CD4-positive, alpha-beta memory T cell (primary cell): ENCODE results near the gene ALDH3A2. TPM values are rescaled to one million over a fixed set of nuclear protein-coding genes. Genes with fewer than 3 reads are reported as not detected.
A peak's percentile ranks its signal among the peaks of the same experiment; 100 is the strongest.

Experiments used
- CTCF ChIA-PET: fragments of 350-600 bp; sonication (Branson Sonifier 250); formaldehyde crosslinking; loops from one replicate; lab custom pipeline; 2021; ENCODE audit warnings: inconsistent platforms; ENCODE audit not compliant: partially characterized antibody; lab: Charles Lee
- POLR2A ChIA-PET: fragments of 350-600 bp; sonication (Branson Sonifier 250); formaldehyde crosslinking; loops from one replicate; lab custom pipeline; 2021; ENCODE audit not compliant: partially characterized antibody; lab: Charles Lee
- DNase-seq, 5 donors: peaks; one replicate each; pipeline versions ENCODE4 v3.0.0 to v3.0.0-alpha.2; 2020 to 2022; ENCODE audit warnings: mixed read lengths in 1 of 5
- H3K27ac ChIP-seq: one replicate; pipeline ENCODE4 v1.7.0; 2013; ENCODE audit warnings: low read depth, low read length
- H3K27me3 ChIP-seq: 2 replicates; pipeline ENCODE4 v1.7.0; 2013; ENCODE audit warnings: mild to moderate bottlenecking, low read length, moderate library complexity; ENCODE audit not compliant: insufficient read depth
- H3K36me3 ChIP-seq: 2 replicates; pipeline ENCODE4 v1.7.0; 2013; ENCODE audit warnings: mild to moderate bottlenecking, low read length, moderate library complexity; ENCODE audit not compliant: insufficient read depth
- H3K4me1 ChIP-seq: 2 replicates; pipeline ENCODE4 v1.7.0; 2013; ENCODE audit warnings: mild to moderate bottlenecking, low read length, moderate library complexity; ENCODE audit not compliant: insufficient read depth
- H3K4me3 ChIP-seq, 2 donors: one replicate each; pipeline ENCODE4 v1.7.0; 2013; ENCODE audit warnings: low read length in 2 of 2, mild to moderate bottlenecking in 1 of 2
- H3K9me3 ChIP-seq, 2 donors: one replicate each; pipeline ENCODE4 v1.7.0; 2013; ENCODE audit warnings: low read length in 2 of 2, control low read depth in 1 of 2; ENCODE audit not compliant: control insufficient read depth in 1 of 2
- H3K27ac Mint-ChIP-seq, 7 donors: one replicate each; pipeline ENCODE4 v1.8.0; 2020 to 2021; ENCODE audit warnings: mixed read lengths in 7 of 7, mild to moderate bottlenecking in 6 of 7, inconsistent platforms in 3 of 7, moderate library complexity in 3 of 7
- H3K27me3 Mint-ChIP-seq, 2 donors: one replicate each; pipeline ENCODE4 v1.8.0; 2020 to 2021; ENCODE audit warnings: mixed read lengths in 2 of 2
- H3K36me3 Mint-ChIP-seq, 2 donors: one replicate each; pipeline ENCODE4 v1.8.0; 2020 to 2021; ENCODE audit warnings: mixed read lengths in 2 of 2, inconsistent platforms in 1 of 2, mild to moderate bottlenecking in 1 of 2
- H3K4me1 Mint-ChIP-seq, 4 donors: one replicate each; pipeline ENCODE4 v1.8.0; 2020 to 2021; ENCODE audit warnings: mixed read lengths in 4 of 4, mild to moderate bottlenecking in 1 of 4
- H3K4me3 Mint-ChIP-seq, 8 donors: one replicate each; pipeline ENCODE4 v1.8.0; 2020 to 2021; ENCODE audit warnings: mixed read lengths in 8 of 8, mild to moderate bottlenecking in 7 of 8, moderate library complexity in 6 of 8, inconsistent platforms in 3 of 8
- H3K9me3 Mint-ChIP-seq, 8 donors: one replicate each; pipeline ENCODE4 v1.8.0; 2020 to 2021; ENCODE audit warnings: mixed read lengths in 8 of 8, mild to moderate bottlenecking in 5 of 8, inconsistent platforms in 3 of 8, moderate library complexity in 1 of 8
- intact Hi-C: fragments of 100-400 bp; cut with micrococcal nuclease; formaldehyde crosslinking; loops from one replicate; pipeline ENCODE4 v1.15.1; 2023
- polyA plus RNA-seq, 2 donors: library from polyadenylated mRNA; unstranded; fragments of 300-500 nt; fragmentation: Illumina TruSeq; gene quantifications; one replicate each; pipeline ENCODE4 v1.2.3, GENCODE V29; 2021
- total RNA-seq, 2 experiments: library from RNA; stranded (reverse); gene quantifications; one replicate each; pipeline ENCODE4 v1.2.3, GENCODE V29; 2021

The ALDH3A2 gene
- total and polyA plus RNA-seq, 4 experiments from 2014 or later = 19.7 to 52.5 (median 35.0) TPM

GRCh38 chr17:19708431-19709175 is 60.1 kb downstream of the ALDH3A2 start:
- Histone ChIP-seq H3K4me3 (no peak overlapping the region), H3K36me3 (no peaks in the 10 kb centered on the region), H3K9me3 (no peaks in the 10 kb centered on the region), H3K27ac (no peak overlapping the region), H3K4me1 (no peaks in the 10 kb centered on the region), H3K27me3 (no peaks in the 10 kb centered on the region)
- Mint-ChIP-seq H3K36me3 (no peaks in the 10 kb centered on the region), H3K27ac (no peak overlapping the region), H3K27me3 (peaks cover 0 to 1% of the 10 kb centered on the region in 2 donors), H3K9me3 (no peaks in the 10 kb centered on the region), H3K4me1 (no peaks in the 10 kb centered on the region), H3K4me3 (no peak overlapping the region)
- CTCF ChIA-PET = no interaction called here
- POLR2A ChIA-PET = no interaction called here
- no peak for DNase-seq
- intact Hi-C loops = no loop called here

DNA sequence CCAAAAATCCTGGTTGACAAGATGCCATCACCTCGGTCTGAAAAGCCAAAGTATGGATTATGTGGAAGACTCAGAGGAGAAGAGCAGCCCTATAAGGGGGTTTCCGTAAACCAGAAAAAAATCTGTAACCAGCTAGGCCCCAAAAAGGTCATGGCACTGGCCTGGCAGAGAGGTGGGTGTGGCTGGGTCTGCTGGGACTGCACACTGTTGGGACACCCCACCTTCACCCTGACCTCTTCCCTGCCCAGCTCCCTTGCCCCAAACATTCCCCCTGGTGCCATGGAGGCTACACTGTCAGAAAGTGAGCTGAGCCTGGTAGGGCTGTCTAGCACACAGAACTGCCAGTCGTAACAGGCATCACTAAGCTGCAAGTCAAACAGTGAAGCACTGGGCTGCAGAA is 61.3 kb downstream of the ALDH3A2 start:
- Mint-ChIP-seq H3K27me3 (peaks cover 0 to 1% of the 10 kb centered on the region in 2 donors), H3K4me3 (no peak overlapping the region), H3K9me3 (no peaks in the 10 kb centered on the region), H3K36me3 (no peaks in the 10 kb centered on the region), H3K27ac (no peak overlapping the region), H3K4me1 (no peaks in the 10 kb centered on the region)
- CTCF ChIA-PET = interaction anchor here (2.0 kb wide), 1 partner anchor 35 kb away, joined by 5 read pairs; no protein-coding TSS in a partner anchor
- no peak for DNase-seq
- H3K4me1 ChIP-seq = no peaks in the 10 kb centered on the region
- H3K4me3 ChIP-seq = no peak overlapping the region
- H3K27ac ChIP-seq = no peak overlapping the region
- H3K9me3 ChIP-seq = no peaks in the 10 kb centered on the region
- H3K36me3 ChIP-seq = no peaks in the 10 kb centered on the region
- no peaks in the 10 kb centered on the region for H3K27me3 ChIP-seq
- POLR2A ChIA-PET = no interaction called here
- intact Hi-C loops = no loop called here

GRCh38 chr17:19712436-19713004 is 64.0 kb downstream of the ALDH3A2 start:
- ChIA-PET POLR2A (no interaction called here), CTCF (no interaction called here)
- no peak overlapping the region for H3K4me3 ChIP-seq
- H3K9me3 ChIP-seq = no peaks in the 10 kb centered on the region
- no peaks in the 10 kb centered on the region for H3K27me3 ChIP-seq
- no peaks in the 10 kb centered on the region for H3K36me3 ChIP-seq
- no peak for DNase-seq
- H3K9me3 Mint-ChIP-seq = no peaks in the 10 kb centered on the region
- H3K36me3 Mint-ChIP-seq = no peaks in the 10 kb centered on the region
- peaks cover 0 to 1% of the 10 kb centered on the region in 2 donors for H3K27me3 Mint-ChIP-seq
- H3K27ac ChIP-seq = no peak overlapping the region
- intact Hi-C loops = no loop called here
- no peak overlapping the region for H3K4me3 Mint-ChIP-seq
- peak overlapping the region in 1 of 7 donors; percentile 23 for H3K27ac Mint-ChIP-seq
- no peaks in the 10 kb centered on the region for H3K4me1 Mint-ChIP-seq
- H3K4me1 ChIP-seq = no peaks in the 10 kb centered on the region

DNA sequence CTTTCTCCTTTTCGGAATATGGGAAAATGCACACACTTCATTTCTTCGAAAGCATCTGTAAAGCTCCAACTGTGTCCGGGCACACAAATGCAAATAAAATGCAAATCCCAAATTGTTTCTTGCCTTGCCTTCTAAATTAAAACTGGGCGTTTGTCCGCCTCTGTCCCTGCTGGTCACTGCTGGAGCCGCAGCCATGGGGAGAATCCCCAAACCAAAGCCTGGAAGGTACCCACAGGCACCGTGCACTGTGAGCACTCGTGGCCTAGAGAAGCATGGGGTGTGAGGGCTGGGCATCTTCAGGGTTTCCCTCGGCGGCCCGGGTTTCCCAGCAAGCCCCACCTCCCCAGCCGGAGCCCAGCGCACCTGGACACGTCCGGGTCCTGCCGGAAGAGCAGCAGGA is 64.9 kb downstream of the ALDH3A2 start:
- POLR2A ChIA-PET = no interaction called here

DNA sequence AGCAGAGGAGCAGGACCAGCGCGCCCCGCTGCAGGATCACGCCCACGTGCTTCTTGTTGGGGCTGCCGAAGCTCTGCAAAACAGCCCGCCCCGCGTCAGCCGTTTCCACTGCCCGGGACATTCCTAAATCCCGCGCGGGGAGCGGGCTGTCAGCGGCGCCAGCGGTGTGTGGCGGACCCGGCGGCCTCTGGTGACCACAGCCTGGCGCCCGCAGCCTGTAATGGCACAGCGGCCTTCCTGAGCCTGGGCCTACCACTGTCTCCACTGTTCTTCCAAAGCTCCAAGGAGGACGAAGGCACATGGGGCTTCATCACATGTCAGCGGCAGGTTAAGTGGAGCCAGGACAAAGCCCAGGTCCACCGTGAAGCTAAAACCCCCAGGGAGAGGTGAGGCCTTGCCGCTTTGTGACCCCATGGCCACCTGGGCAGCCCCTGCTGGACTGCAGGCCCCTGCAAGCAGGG is 65.4 kb downstream of the ALDH3A2 start:
- DNase-seq = no peak
- peak overlapping the region in 1 of 7 donors; percentile 73 for H3K27ac Mint-ChIP-seq
- Histone ChIP-seq H3K4me1 (no peaks in the 10 kb centered on the region), H3K4me3 (no peak overlapping the region), H3K27me3 (no peaks in the 10 kb centered on the region), H3K27ac (no peak overlapping the region), H3K36me3 (no peaks in the 10 kb centered on the region), H3K9me3 (no peaks in the 10 kb centered on the region)
- H3K4me3 Mint-ChIP-seq = no peak overlapping the region
- ChIA-PET POLR2A (no interaction called here), CTCF (no interaction called here)
- intact Hi-C loops = no loop called here
- H3K36me3 Mint-ChIP-seq = no peaks in the 10 kb centered on the region
- peaks cover 0 to 1% of the 10 kb centered on the region in 2 donors for H3K27me3 Mint-ChIP-seq
- no peaks in the 10 kb centered on the region for H3K4me1 Mint-ChIP-seq
- no peaks in the 10 kb centered on the region for H3K9me3 Mint-ChIP-seq

More for the DNA sequence above, 64.9 kb downstream of the ALDH3A2 start:
- no peaks in the 10 kb centered on the region for H3K9me3 Mint-ChIP-seq
- no peak overlapping the region for H3K27ac ChIP-seq
- peak overlapping the region in 1 of 7 donors; percentile 73 for H3K27ac Mint-ChIP-seq
- no peaks in the 10 kb centered on the region for H3K9me3 ChIP-seq
- DNase-seq = no peak
- no peaks in the 10 kb centered on the region for H3K27me3 ChIP-seq
- CTCF ChIA-PET = no interaction called here
- no peaks in the 10 kb centered on the region for H3K4me1 Mint-ChIP-seq
- H3K27me3 Mint-ChIP-seq = peaks cover 0 to 1% of the 10 kb centered on the region in 2 donors
- H3K4me1 ChIP-seq = no peaks in the 10 kb centered on the region
- no peaks in the 10 kb centered on the region for H3K36me3 Mint-ChIP-seq
- no peak overlapping the region for H3K4me3 ChIP-seq
- intact Hi-C loops = no loop called here
- H3K36me3 ChIP-seq = no peaks in the 10 kb centered on the region
- H3K4me3 Mint-ChIP-seq = no peak overlapping the region

DNA sequence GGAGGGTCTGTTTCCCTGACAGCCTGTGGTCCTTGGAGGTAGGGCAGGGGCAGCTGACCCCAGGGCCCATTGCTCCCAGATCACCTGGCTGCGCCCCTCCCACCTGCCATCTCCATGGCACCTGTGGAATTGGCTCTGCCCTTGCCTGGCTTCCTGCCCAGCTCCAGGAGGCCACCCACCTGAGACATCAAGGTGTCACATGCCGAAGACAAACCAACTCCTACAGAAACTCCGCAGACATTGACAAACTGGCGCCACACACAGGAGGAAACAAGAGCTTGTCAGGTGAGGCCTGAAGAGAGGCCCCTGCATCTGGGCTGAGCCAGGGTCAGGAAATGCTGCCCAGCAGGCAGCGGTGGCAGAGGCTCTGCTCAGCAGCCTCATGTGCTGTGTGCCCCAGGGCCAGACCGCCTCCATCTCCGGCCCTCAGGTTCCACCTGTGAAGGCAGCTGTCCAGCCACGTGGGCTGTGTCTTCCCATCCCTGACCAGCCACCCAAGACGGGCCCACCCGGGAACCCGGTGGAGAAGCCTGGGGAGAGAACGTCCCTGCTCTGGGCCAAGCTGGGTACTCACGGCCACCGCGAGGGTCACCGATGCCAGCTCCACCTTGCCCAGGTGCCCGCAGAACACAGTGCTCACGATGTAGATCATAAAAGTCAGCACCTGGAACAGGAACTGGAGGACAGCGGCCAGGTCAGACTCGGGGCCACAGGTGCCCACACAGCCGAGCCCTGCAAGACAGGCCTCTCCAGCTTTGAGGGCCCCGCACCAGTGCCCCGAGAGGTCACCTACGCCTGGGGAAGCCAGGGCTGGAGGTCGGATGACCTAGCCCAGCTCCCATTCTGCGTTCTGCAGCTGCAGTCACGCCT is 66.2 kb downstream of the ALDH3A2 start:
- Mint-ChIP-seq H3K4me3 (no peak overlapping the region), H3K27ac (peak overlapping the region in 2 of 7 donors; percentile 3 to 41), H3K27me3 (peaks cover 0 to 1% of the 10 kb centered on the region in 2 donors), H3K9me3 (no peaks in the 10 kb centered on the region), H3K36me3 (no peaks in the 10 kb centered on the region), H3K4me1 (no peaks in the 10 kb centered on the region)
- no peak for DNase-seq
- no peaks in the 10 kb centered on the region for H3K9me3 ChIP-seq
- no peaks in the 10 kb centered on the region for H3K4me1 ChIP-seq
- POLR2A ChIA-PET = no interaction called here
- intact Hi-C loops = no loop called here
- no peaks in the 10 kb centered on the region for H3K27me3 ChIP-seq
- CTCF ChIA-PET = no interaction called here
- H3K27ac ChIP-seq = no peak overlapping the region
- H3K36me3 ChIP-seq = no peaks in the 10 kb centered on the region
- H3K4me3 ChIP-seq = no peak overlapping the region
